ENCODE results near the gene ABCG1. TPM values are rescaled to one million over a fixed set of nuclear protein-coding genes. Genes with fewer than 3 reads are reported as not detected.
A peak's percentile ranks its signal among the peaks of the same experiment; 100 is the strongest.

Gene ABCG1
- total RNA-seq, 1 donor from 2014 or later: 74.9 TPM

DNA sequence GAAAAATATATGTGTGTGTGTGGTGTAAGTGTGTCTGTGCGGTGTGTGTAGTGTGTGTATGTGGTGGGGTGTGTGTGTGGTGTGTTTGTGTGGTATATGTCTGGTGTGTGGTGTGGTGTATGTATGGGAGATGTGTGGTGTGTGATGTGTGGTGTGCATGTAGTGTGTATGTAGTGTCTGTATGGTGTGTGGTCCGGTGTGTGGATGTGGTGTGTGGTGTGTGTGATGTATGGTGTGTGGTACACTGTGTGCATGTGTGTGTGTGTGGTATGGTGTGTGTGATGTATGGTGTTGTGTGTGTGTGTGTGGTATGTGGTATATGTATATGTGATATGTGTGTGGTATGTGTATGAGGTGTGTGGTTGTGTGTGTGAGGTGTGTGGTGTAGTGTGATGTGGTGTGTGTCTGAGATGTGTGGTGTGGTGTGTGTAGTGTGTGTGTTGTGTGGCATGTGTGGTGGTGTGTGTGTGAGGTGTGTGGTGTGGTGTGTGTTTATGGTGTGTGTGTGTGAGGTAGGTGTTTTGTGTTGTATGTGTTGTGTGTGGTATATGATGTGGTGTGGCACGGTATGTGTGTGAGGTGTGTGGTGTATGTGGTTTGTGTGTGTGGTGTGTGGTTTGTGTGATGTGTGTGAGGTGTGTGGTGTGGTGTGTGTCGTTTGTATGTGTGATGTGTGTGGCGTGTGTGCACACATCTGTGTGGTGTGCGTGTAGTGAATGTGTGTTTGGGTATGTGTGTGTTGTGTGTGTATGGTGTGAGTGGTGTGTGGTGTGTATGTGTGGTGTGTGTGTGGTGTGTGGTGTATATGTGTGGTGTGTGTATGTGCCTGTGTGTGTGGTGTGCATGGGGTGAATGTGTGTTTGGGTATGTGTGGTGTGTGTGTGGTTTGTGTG lies 35.3 kb upstream of the ABCG1 start:
- Histone ChIP-seq H3K4me1 (peaks cover 16% of the 10 kb centered on the region), H3K36me3 (no peaks in the 10 kb centered on the region), H3K9me3 (no peaks in the 10 kb centered on the region), H3K27ac (no peak overlapping the region), H3K4me3 (no peak overlapping the region), H3K27me3 (ENCODE audit: low read depth) (no peaks in the 10 kb centered on the region)
- intact Hi-C loops (cut with DNase I): no loop called here
- no peak for TF ChIP-seq CTCF (IDR thresholded peaks at IDR 0.05)
- no peak for DNase-seq
- no peak for ATAC-seq

DNA sequence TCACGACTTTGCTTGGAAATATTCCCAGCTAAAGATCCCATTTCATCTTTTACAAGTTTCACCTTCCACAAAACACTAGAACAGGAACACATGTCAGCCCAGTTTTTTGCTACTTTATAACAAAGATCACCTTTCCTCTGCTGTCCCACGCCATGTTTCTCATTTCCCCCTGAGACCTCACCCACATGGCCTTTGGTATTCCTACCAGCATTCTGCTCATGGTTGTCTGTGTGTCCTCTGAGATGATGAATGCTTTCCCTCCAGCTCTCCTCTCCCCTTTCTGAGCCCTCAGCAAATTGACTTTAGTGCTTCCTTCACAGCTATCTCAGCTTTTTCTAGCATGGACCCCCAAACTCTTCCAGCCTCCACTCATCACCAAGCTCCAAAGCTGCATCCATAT lies 32.3 kb upstream of the ABCG1 start:
- ATAC-seq: no peak
- intact Hi-C loops (cut with DNase I): no loop called here
- Histone ChIP-seq H3K9me3 (no peaks in the 10 kb centered on the region), H3K27ac (no peak overlapping the region), H3K27me3 (ENCODE audit: low read depth) (no peaks in the 10 kb centered on the region), H3K4me1 (peaks cover 37% of the 10 kb centered on the region), H3K36me3 (no peaks in the 10 kb centered on the region), H3K4me3 (no peak overlapping the region)
- no peak for DNase-seq
- TF ChIP-seq CTCF (IDR thresholded peaks at IDR 0.05): no peak

GRCh38 chr21:42187976-42188653 lies 30.8 kb upstream of the ABCG1 start:
- Histone ChIP-seq H3K27me3 (ENCODE audit: low read depth) (no peaks in the 10 kb centered on the region), H3K9me3 (no peaks in the 10 kb centered on the region), H3K36me3 (no peaks in the 10 kb centered on the region), H3K27ac (peak overlapping the region; percentile 81), H3K4me1 (peaks cover 41% of the 10 kb centered on the region), H3K4me3 (no peak overlapping the region)
- TF ChIP-seq CTCF (IDR thresholded peaks at IDR 0.05): no peak
- ATAC-seq (peak; percentile 81 to 86), DNase-seq (peak; percentile 71)
- intact Hi-C loops (cut with DNase I): no loop called here

GRCh38 chr21:42188663-42189062 lies 30.3 kb upstream of the ABCG1 start:
- Histone ChIP-seq H3K36me3 (no peaks in the 10 kb centered on the region), H3K9me3 (no peaks in the 10 kb centered on the region), H3K27me3 (ENCODE audit: low read depth) (no peaks in the 10 kb centered on the region), H3K4me3 (no peak overlapping the region), H3K27ac (peak overlapping the region; percentile 81), H3K4me1 (peaks cover 46% of the 10 kb centered on the region)
- no peak for DNase-seq
- intact Hi-C loops (cut with DNase I): no loop called here
- no peak for ATAC-seq
- TF ChIP-seq CTCF (IDR thresholded peaks at IDR 0.05): no peak

GRCh38 chr21:42189431-42189830 lies 29.5 kb upstream of the ABCG1 start:
- no peak for TF ChIP-seq CTCF (IDR thresholded peaks at IDR 0.05)
- intact Hi-C loops (cut with DNase I): no loop called here
- Histone ChIP-seq H3K27me3 (ENCODE audit: low read depth) (no peaks in the 10 kb centered on the region), H3K27ac (peak overlapping the region; percentile 81), H3K4me1 (peaks cover 50% of the 10 kb centered on the region), H3K4me3 (no peak overlapping the region), H3K9me3 (no peaks in the 10 kb centered on the region), H3K36me3 (no peaks in the 10 kb centered on the region)
- ATAC-seq (no peak), DNase-seq (no peak)
